ENCODE data around the gene GRIK4.

Gene GRIK4

DNA sequence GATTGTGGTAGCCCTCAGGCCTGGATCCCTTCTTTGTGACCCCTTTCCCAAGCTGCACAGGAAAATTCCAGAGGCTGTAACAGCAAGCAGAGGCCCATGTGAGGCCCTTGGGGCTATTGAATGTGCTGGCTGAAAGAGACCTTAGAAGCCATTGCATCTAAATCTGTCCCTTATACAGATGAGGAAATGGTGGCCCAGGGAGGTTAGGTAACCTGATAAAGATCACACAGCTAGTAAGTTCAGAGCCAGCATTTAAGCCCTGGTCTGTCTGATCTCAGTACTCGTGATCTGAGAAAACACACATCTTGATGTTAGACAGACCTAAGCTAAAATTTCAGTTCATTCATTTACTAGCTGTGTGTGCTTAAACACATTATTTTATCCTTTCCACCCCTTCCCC, 396.4 kb downstream of the GRIK4 start:
- H4K20me1 ChIP-seq (ENCODE audit: insufficient read depth, low read length): no peaks in the 10 kb centered on the region
- no peak overlapping the region for H2AFZ ChIP-seq (ENCODE audit: low read length)
- no peak overlapping the region for H3K4me3 ChIP-seq (ENCODE audit: low read depth, low read length, poor library complexity, severe bottlenecking)
- no peaks in the 10 kb centered on the region for H3F3A ChIP-seq (ENCODE audit: insufficient read depth, low read length)
- H3K36me3 ChIP-seq (ENCODE audit: insufficient read depth, low read length): no peaks in the 10 kb centered on the region
- H3K9me3 ChIP-seq (ENCODE audit: low read length): no peaks in the 10 kb centered on the region
- H3K4me1 ChIP-seq (ENCODE audit: insufficient read depth, low read length, severe bottlenecking): no peaks in the 10 kb centered on the region
- no peak overlapping the region for H3K9ac ChIP-seq (ENCODE audit: low read length)
- no peaks in the 10 kb centered on the region for H3K79me2 ChIP-seq (ENCODE audit: insufficient read depth, low read length)
- no peak for TF ChIP-seq EZH2 (IDR thresholded peaks at IDR 0.05; ENCODE audit: borderline replicate concordance, low read length)
- TF ChIP-seq, protein P1, sequence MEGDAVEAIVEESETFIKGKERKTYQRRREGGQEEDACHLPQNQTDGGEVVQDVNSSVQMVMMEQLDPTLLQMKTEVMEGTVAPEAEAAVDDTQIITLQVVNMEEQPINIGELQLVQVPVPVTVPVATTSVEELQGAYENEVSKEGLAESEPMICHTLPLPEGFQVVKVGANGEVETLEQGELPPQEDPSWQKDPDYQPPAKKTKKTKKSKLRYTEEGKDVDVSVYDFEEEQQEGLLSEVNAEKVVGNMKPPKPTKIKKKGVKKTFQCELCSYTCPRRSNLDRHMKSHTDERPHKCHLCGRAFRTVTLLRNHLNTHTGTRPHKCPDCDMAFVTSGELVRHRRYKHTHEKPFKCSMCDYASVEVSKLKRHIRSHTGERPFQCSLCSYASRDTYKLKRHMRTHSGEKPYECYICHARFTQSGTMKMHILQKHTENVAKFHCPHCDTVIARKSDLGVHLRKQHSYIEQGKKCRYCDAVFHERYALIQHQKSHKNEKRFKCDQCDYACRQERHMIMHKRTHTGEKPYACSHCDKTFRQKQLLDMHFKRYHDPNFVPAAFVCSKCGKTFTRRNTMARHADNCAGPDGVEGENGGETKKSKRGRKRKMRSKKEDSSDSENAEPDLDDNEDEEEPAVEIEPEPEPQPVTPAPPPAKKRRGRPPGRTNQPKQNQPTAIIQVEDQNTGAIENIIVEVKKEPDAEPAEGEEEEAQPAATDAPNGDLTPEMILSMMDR (IDR thresholded peaks at IDR 0.05; ENCODE audit: low read length): no peak
- H3K9me2 ChIP-seq (ENCODE audit: low read depth, low read length): no peaks in the 10 kb centered on the region
- no peak overlapping the region for H3K27ac ChIP-seq (ENCODE audit: low read depth, low read length, poor library complexity, severe bottlenecking)
- no peaks in the 10 kb centered on the region for H3K27me3 ChIP-seq (ENCODE audit: insufficient read depth, low read length)
- H3K4me2 ChIP-seq (ENCODE audit: low read length): no peak overlapping the region

DNA sequence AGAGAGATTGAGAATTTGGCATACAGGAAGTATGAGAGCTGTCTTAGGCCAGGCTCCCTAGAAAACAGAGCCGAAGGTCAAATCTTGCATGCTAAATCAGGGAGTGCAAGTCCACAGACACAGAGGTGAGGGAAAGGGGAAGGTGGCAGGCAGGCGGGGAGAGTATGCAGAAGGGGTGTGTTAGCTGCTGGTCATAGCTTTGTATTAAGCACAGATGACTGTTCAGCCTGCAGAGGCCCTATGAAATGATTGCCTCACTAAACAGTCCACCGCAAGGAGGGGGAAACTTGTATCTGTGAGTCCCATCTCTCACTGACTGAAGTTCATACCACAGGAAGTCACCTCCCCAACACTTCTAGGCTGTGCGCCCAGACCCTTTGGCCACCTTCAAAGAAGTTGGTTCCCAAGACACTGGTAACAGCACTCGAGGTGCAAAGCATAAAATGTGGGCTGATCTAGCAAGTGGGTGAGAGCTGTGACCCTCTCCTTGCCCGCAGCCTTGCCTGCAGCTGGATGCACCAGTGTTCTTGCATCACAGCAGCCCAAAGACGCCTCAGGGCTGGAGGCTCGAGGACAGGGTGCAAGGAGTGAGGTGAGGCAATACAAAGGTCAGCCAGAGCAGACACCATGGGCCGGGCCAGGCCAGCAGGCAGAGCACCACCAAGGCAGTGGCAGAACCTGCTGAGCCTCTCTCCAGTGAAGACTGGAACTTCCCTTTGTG, 397.1 kb downstream of the GRIK4 start:
- TF ChIP-seq, protein P1 (IDR thresholded peaks at IDR 0.05; ENCODE audit: low read length): no peak
- no peak for TF ChIP-seq EZH2 (IDR thresholded peaks at IDR 0.05; ENCODE audit: borderline replicate concordance, low read length)
- Histone ChIP-seq H3K4me1 (ENCODE audit: insufficient read depth, low read length, severe bottlenecking) (no peaks in the 10 kb centered on the region), H2AFZ (ENCODE audit: low read length) (no peak overlapping the region), H3K27ac (ENCODE audit: low read depth, low read length, poor library complexity, severe bottlenecking) (no peak overlapping the region), H3K9ac (ENCODE audit: low read length) (no peak overlapping the region), H3K36me3 (ENCODE audit: insufficient read depth, low read length) (no peaks in the 10 kb centered on the region), H4K20me1 (ENCODE audit: insufficient read depth, low read length) (no peaks in the 10 kb centered on the region), H3F3A (ENCODE audit: insufficient read depth, low read length) (no peaks in the 10 kb centered on the region), H3K27me3 (ENCODE audit: insufficient read depth, low read length) (no peaks in the 10 kb centered on the region), H3K9me3 (ENCODE audit: low read length) (no peaks in the 10 kb centered on the region), H3K79me2 (ENCODE audit: insufficient read depth, low read length) (no peaks in the 10 kb centered on the region), H3K4me2 (ENCODE audit: low read length) (no peak overlapping the region), H3K9me2 (ENCODE audit: low read depth, low read length) (no peaks in the 10 kb centered on the region), H3K4me3 (ENCODE audit: low read depth, low read length, poor library complexity, severe bottlenecking) (no peak overlapping the region)

DNA sequence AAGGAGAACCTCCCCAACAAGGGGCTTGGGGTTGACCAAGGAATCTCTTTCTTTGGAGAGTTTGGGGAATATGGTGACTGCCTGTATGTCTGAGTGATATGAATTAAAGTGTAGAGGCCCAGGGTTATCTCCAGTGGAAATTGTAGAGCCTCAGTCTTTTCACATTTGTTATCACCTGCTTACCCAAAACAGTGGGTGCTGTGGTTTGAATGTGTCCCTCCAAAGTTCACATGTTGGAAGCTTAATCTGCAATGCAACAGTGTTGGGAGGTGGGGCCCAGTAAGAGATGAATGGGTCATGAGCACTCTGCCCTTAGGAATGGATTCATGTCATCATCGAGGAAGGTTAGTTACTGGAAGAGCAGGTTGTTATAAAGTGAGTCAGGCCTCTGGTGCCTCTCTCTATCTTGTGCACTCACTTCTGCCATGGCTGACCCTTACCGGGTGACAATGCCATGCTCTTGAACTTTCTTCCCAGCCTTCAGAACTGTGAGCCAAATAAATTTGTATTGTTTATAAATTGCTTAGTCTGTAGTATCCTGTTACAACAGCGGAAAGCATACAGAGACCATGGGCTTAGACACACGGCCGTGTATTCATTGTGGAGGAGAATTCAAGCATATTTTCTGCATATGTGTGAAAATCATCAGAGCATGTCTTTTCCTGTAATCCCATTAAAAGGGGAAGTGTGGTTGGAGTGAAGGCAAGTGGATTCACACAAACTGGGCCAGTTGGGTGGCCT, 398.3 kb downstream of the GRIK4 start:
- TF ChIP-seq, protein P1 (IDR thresholded peaks at IDR 0.05; ENCODE audit: low read length): no peak
- TF ChIP-seq EZH2 (IDR thresholded peaks at IDR 0.05; ENCODE audit: borderline replicate concordance, low read length): no peak
- no peaks in the 10 kb centered on the region for H3F3A ChIP-seq (ENCODE audit: insufficient read depth, low read length)

More for the DNA sequence above, 398.3 kb downstream of the GRIK4 start:
- no peak overlapping the region for H3K4me3 ChIP-seq (ENCODE audit: low read depth, low read length, poor library complexity, severe bottlenecking)
- no peak overlapping the region for H3K27ac ChIP-seq (ENCODE audit: low read depth, low read length, poor library complexity, severe bottlenecking)
- no peak overlapping the region for H2AFZ ChIP-seq (ENCODE audit: low read length)
- no peaks in the 10 kb centered on the region for H3K9me2 ChIP-seq (ENCODE audit: low read depth, low read length)
- H3K36me3 ChIP-seq (ENCODE audit: insufficient read depth, low read length): no peaks in the 10 kb centered on the region
- no peak overlapping the region for H3K9ac ChIP-seq (ENCODE audit: low read length)
- H3K79me2 ChIP-seq (ENCODE audit: insufficient read depth, low read length): no peaks in the 10 kb centered on the region
- H3K27me3 ChIP-seq (ENCODE audit: insufficient read depth, low read length): no peaks in the 10 kb centered on the region
- H3K4me2 ChIP-seq (ENCODE audit: low read length): no peak overlapping the region
- no peaks in the 10 kb centered on the region for H3K9me3 ChIP-seq (ENCODE audit: low read length)
- no peaks in the 10 kb centered on the region for H3K4me1 ChIP-seq (ENCODE audit: insufficient read depth, low read length, severe bottlenecking)
- no peaks in the 10 kb centered on the region for H4K20me1 ChIP-seq (ENCODE audit: insufficient read depth, low read length)

All from OCI-LY1 (cell line).